GM12873 (cell line): ENCODE measurements around the gene SUPV3L1.

ENCODE experiments used
- TF ChIP-seq, protein P1 (sequence below): IDR thresholded peaks from 2 replicates; pipeline ENCODE4 v1.5.1; 2012; ENCODE audit warnings: low read depth, mild to moderate bottlenecking, moderate library complexity, low read length, control low read depth; ENCODE audit not compliant: insufficient read depth; ENCODE audit errors: missing control alignments

SUPV3L1 gene

DNA sequence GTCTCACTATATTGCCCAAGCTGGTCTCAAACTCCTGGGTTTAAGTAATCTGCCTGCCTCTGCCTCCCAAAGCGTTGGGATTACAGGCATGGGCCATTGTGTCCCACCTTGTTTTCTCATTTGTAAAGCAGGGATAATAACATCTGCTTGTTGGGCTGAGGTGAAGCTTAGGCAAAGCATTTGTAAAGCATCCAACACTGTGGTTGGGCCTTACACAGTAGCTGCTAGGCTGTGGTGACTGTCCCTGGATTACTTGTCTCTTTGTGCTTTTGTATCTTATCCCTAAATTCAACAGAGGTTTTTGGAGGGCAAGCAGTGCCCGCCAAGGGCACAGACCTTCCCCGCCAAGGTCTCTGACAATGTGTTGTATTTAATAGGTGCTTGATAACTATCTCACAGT lies 54.4 kb downstream of the SUPV3L1 start:
- TF ChIP-seq, protein P1, sequence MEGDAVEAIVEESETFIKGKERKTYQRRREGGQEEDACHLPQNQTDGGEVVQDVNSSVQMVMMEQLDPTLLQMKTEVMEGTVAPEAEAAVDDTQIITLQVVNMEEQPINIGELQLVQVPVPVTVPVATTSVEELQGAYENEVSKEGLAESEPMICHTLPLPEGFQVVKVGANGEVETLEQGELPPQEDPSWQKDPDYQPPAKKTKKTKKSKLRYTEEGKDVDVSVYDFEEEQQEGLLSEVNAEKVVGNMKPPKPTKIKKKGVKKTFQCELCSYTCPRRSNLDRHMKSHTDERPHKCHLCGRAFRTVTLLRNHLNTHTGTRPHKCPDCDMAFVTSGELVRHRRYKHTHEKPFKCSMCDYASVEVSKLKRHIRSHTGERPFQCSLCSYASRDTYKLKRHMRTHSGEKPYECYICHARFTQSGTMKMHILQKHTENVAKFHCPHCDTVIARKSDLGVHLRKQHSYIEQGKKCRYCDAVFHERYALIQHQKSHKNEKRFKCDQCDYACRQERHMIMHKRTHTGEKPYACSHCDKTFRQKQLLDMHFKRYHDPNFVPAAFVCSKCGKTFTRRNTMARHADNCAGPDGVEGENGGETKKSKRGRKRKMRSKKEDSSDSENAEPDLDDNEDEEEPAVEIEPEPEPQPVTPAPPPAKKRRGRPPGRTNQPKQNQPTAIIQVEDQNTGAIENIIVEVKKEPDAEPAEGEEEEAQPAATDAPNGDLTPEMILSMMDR = no peak

DNA sequence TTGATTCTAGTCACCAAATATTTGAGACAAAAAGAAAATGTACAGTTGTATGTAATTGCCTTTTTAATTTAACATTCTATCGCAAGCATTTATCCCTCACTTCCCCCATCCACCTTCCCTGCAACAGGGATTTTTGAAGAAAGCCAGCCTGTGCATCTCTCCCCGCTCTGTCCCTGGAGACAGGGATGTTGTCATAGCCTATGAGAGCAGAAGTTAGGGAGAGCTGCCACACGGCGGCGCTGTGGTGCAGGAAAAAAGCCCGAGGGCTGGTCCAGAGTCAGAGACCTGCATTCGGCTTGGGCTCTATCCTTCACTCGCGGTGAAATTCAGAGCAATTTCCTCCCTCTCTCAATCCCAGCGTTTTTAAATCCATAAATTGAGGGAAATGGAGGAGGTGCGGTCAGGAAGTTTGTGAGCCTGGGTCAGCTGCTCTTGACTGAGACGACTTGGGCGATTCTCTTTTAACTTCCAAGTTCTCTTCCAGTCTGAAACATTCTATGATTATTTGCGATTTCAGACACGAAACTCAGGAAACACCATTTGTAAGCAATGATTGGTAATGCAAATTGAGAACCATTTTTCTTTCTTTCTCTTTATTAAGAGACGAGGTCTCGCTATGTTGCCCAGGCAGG lies 57.6 kb downstream of the SUPV3L1 start:
- TF ChIP-seq, protein P1 = peak; percentile 96

DNA sequence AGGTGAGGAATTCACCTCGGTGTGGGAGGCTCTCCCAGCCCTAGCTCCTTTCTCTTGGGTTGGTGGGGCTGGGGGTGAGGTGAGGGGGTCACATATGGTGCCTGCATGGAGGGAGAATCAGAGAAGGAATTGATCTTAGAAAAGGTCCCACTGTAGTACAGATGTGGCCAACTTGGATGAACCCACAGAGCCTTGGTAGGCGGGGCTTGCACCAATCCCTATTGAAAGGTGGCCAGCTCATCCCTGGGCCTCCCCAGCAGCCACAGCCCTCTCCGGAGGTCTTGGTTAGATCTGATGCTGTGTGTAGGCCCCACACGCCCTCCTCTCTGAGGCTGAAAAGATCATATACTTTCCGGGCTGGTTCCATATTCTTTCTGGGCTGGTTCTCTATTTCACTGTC lies 59.1 kb downstream of the SUPV3L1 start:
- TF ChIP-seq, protein P1 = no peak

DNA sequence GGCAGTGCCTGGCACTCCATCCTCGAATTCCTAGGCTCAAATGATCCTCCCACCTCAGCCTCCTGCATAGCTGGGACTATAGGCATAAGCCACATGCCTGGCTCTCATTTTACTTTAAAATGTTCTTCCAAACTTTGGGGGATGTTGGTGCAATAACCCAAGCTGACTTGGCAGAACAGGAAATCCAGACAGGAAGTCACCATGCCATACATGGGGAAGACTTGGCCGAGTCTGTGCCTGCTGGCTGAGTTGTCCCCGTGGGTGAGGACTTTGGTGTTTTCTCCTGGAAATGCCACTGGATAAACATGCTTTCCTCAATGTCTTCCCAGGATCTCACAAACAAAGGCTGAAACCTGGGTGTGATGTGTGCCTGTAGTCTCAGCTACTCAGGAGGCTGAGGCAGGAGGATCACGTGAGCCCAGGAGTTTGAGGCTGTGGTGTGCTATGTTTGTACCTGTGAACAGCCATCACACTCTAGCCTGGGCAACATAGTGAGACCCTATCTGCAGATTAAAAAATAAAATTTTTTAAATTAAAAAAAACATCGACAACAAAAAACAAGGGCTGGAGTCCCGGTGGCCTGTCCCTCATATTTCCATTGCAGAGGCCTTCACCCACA lies 59.9 kb downstream of the SUPV3L1 start:
- TF ChIP-seq, protein P1 = no peak

DNA sequence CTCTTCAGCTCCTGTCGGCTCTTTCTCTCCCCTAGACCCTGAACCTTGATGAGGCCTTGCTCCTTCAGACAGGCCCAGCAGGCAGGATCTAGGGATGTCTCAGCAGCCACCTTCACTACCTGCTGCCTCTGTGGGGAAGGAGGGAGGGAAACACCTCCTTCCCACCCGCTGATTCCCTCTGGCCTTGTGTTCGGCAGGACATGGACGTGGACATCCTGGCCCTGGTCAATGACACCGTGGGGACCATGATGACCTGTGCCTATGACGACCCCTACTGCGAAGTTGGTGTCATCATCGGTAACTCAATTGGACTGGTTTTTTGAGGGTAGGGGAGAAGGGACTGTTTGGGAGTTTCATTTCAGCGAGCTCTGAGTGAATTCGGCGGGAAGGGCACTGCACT lies 60.4 kb downstream of the SUPV3L1 start:
- TF ChIP-seq, protein P1 = no peak

DNA sequence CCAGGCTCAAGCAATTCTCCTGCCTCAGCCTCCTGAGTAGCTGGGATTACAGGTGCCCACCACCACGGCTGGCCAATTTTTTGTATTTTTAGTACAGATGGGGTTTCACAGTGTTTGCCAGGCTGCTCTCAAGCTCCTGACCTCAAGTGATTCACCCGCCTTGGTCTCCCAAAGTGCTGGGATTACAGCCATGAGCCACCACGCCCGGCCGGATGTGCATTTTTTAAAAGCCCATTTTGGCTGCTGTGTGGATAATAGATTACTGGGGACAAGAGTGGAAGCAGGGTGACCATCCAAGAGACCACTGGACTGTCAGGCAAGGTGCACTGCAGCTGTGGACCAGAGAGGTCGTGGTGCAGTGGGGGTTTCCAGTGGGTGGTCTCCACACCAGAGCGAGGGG lies 61.5 kb downstream of the SUPV3L1 start:
- TF ChIP-seq, protein P1 = no peak

DNA sequence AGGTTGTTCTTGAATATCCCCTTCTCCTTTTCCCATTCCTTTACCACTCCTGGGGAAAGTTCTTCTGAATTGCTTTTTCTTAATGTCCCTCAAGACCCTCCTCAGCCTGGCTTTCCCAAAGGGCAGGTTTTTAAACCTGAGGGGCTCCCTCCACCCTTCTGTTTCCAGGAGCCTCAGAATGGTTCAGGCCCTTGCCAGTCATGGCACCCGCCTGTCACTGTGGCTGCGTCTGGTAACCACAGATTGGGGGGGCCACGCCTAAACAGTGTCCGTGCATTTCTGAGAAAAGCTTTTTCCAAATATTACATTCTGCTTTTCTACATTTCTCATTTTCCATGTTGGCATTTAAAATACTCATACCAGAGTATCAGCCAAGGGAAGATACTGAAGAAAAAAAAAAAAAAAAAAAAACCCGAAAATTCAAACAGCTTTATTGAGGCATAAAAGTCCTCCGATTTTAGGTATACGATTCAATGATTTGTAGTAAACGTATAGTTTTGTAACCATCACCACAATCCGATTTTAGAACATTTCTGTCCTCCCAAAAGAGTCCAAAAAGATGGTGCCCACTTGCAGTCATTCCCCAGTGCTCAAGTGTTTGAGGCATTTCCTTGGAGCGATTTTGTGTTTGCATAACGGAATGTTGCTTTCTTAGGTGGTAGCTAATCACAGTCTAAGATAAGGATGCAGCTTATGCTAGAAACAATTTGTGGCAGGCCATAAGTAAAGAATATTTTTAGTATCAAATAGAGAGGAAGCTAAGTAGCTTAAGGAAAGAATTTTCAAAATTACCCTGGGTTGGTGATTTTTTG lies 62.2 kb downstream of the SUPV3L1 start:
- TF ChIP-seq, protein P1 = no peak
